IMR-90 (cell line): ENCODE data around the gene SEMA6A. TPM values are rescaled to one million over a fixed set of nuclear protein-coding genes. Genes with fewer than 3 reads are reported as not detected.

ENCODE experiments used
- ATAC-seq: fragments of 200-7000 bp; cut with Tn5 transposase; 2 replicates; pipeline ENCODE4 v1.9.1; 2020; ENCODE audit warnings: low read depth, mild to moderate bottlenecking, moderate library complexity
- BruUV-seq: library from RNA; stranded (reverse); fragments of 400-500 nt; replicated peaks from 2 replicates; lab custom pipeline; 2021; lab: Mats Ljungman, UMichigan
- CTCF ChIA-PET: fragments of 300-600 bp; formaldehyde crosslinking; extraction: SDS; loops from one replicate; lab custom pipeline; 2021; ENCODE audit warnings: antibody characterized with exemption; lab: Yijun Ruan, JAX
- POLR2A ChIA-PET: fragments of 300-600 bp; sonication (Branson Sonifier 250); formaldehyde crosslinking; loops from one replicate; lab custom pipeline; 2022; ENCODE audit warnings: antibody characterized with exemption; ENCODE audit not compliant: unreplicated experiment; lab: Charles Lee
- DNase-seq: peaks from one replicate; pipeline ENCODE4 v3.0.0; 2013
- H2AFZ ChIP-seq: replicated peaks from 2 replicates; pipeline ENCODE3; 2013; ENCODE audit warnings: low read length, mild to moderate bottlenecking; ENCODE audit not compliant: poor library complexity
- H2AK5ac ChIP-seq: 2 replicates; pipeline ENCODE4 v1.6.1; 2013; ENCODE audit warnings: low read depth, low read length, inconsistent platforms
- H2AK9ac ChIP-seq: replicated peaks from 2 replicates; pipeline ENCODE3; 2013; ENCODE audit warnings: mild to moderate bottlenecking, low read depth, low read length, moderate library complexity; ENCODE audit not compliant: poor library complexity
- H2BK120ac ChIP-seq: 2 replicates; pipeline ENCODE4 v1.6.1; 2013; ENCODE audit warnings: low read depth, low read length, inconsistent platforms
- H2BK15ac ChIP-seq: 3 replicates; pipeline ENCODE4 v1.6.1; 2013; ENCODE audit warnings: low read depth, low read length, inconsistent platforms
- H2BK20ac ChIP-seq: 2 replicates; pipeline ENCODE4 v1.6.1; 2013; ENCODE audit warnings: low read depth, mild to moderate bottlenecking, inconsistent platforms, low read length, moderate library complexity
- H2BK5ac ChIP-seq: 2 replicates; pipeline ENCODE4 v1.6.1; 2013; ENCODE audit warnings: mild to moderate bottlenecking, low read depth, low read length, inconsistent platforms; ENCODE audit not compliant: poor library complexity, severe bottlenecking
- H3K14ac ChIP-seq: replicated peaks from 2 replicates; pipeline ENCODE4 v1.6.1; 2013; ENCODE audit warnings: low read depth, low read length, inconsistent platforms
- H3K18ac ChIP-seq: 2 replicates; pipeline ENCODE4 v1.6.1; 2013; ENCODE audit warnings: low read depth, low read length, control low read depth
- H3K23ac ChIP-seq: 2 replicates; pipeline ENCODE4 v1.6.1; 2013; ENCODE audit warnings: low read depth, low read length, inconsistent platforms
- H3K27ac ChIP-seq: 2 replicates; pipeline ENCODE4 v1.5.1; 2013; ENCODE audit warnings: mild to moderate bottlenecking, control low read depth, low read length; ENCODE audit not compliant: insufficient read depth
- H3K27me3 ChIP-seq: 2 replicates; pipeline ENCODE4 v1.6.1; 2013; ENCODE audit warnings: low read length; ENCODE audit not compliant: control insufficient read depth, insufficient read depth
- H3K36me3 ChIP-seq: 2 replicates; pipeline ENCODE4 v1.6.1; 2013; ENCODE audit warnings: low read length, mixed read lengths; ENCODE audit not compliant: control insufficient read depth, insufficient read depth
- H3K4ac ChIP-seq: 2 replicates; pipeline ENCODE4 v1.6.1; 2013; ENCODE audit warnings: low read depth, low read length, inconsistent platforms
- H3K4me1 ChIP-seq: 2 replicates; pipeline ENCODE4 v1.6.1; 2013; ENCODE audit warnings: low read length, mixed read lengths; ENCODE audit not compliant: control insufficient read depth, insufficient read depth
- H3K4me2 ChIP-seq: 2 replicates; pipeline ENCODE4 v1.6.1; 2013; ENCODE audit warnings: low read depth, mild to moderate bottlenecking, control low read depth, low read length, moderate library complexity
- H3K4me3 ChIP-seq: 2 replicates; pipeline ENCODE4 v1.5.1; 2013; ENCODE audit warnings: low read depth, mild to moderate bottlenecking, control low read depth, low read length, moderate library complexity; ENCODE audit not compliant: insufficient read depth
- H3K56ac ChIP-seq: 2 replicates; pipeline ENCODE4 v1.6.1; 2013; ENCODE audit warnings: low read length, inconsistent platforms; ENCODE audit not compliant: insufficient read depth; ENCODE audit errors: extremely low read depth
- H3K79me1 ChIP-seq, 2 experiments: 2 replicates each; pipeline ENCODE4 v1.6.1; 2013; ENCODE audit warnings: low read length in 2 of 2, inconsistent platforms in 1 of 2, low read depth in 1 of 2
- H3K9ac ChIP-seq: 2 replicates; pipeline ENCODE4 v1.6.1; 2013; ENCODE audit warnings: low read depth, low read length, control low read depth
- H3K9me1 ChIP-seq: 2 replicates; pipeline ENCODE4 v1.6.1; 2013; ENCODE audit warnings: low read length, inconsistent platforms; ENCODE audit not compliant: insufficient read depth
- H3K9me3 ChIP-seq: 2 replicates; pipeline ENCODE4 v1.6.1; 2013; ENCODE audit warnings: low read length; ENCODE audit not compliant: control insufficient read depth, insufficient read depth
- H4K20me1 ChIP-seq: 2 replicates; pipeline ENCODE4 v1.6.1; 2013; ENCODE audit warnings: low read length, inconsistent platforms; ENCODE audit not compliant: insufficient read depth
- H4K5ac ChIP-seq: 2 replicates; pipeline ENCODE4 v1.6.1; 2013; ENCODE audit warnings: mild to moderate bottlenecking, low read depth, low read length, control low read depth
- H4K8ac ChIP-seq, 2 experiments: 2 replicates each; pipeline ENCODE4 v1.6.1; 2013; ENCODE audit warnings: low read depth in 2 of 2, low read length in 2 of 2, control low read depth in 1 of 2, inconsistent platforms in 1 of 2
- H4K91ac ChIP-seq: 2 replicates; pipeline ENCODE4 v1.6.1; 2013; ENCODE audit warnings: low read depth, low read length, inconsistent platforms; ENCODE audit not compliant: insufficient read depth
- ELK1 ChIP-seq: fragments of 150-350 bp; IDR thresholded peaks from 2 replicates; pipeline ENCODE4 v1.6.1; 2016; ENCODE audit warnings: low read depth, mild to moderate bottlenecking, low read length, moderate library complexity, borderline replicate concordance
- MXI1 ChIP-seq: IDR thresholded peaks from 2 replicates; pipeline ENCODE4 v1.6.1; 2012; ENCODE audit warnings: low read depth, mild to moderate bottlenecking, low read length, moderate library complexity, borderline replicate concordance
- RCOR1 ChIP-seq: IDR thresholded peaks from 2 replicates; pipeline ENCODE4 v1.6.1; 2012; ENCODE audit warnings: mild to moderate bottlenecking, low read length, improper control_type of control experiment; ENCODE audit not compliant: insufficient replicate concordance
- SMC3 ChIP-seq: fragments of 150-350 bp; IDR thresholded peaks from 2 replicates; pipeline ENCODE4 v1.6.1; 2016; ENCODE audit warnings: low read depth, mild to moderate bottlenecking, antibody characterized with exemption, low read length, moderate library complexity
- WGBS, 2 experiments: methylation state at CpG; one replicate each; pipeline versions ENCODE4 v1.1.5 to v1.1.7; 2013; ENCODE audit warnings: missing lambda C conversion rate in 2 of 2; ENCODE audit not compliant: insufficient read length in 1 of 2; ENCODE audit errors: extremely low coverage in 2 of 2; 5-methylcytosine and 5-hydroxymethylcytosine counted together
- dilution Hi-C: fragments of 300-500 bp; cut with HindIII; formaldehyde crosslinking; loops from one replicate; pipeline ENCODE4 v1.14.3; 2018; ENCODE audit warnings: low sequenced_read_pairs; ENCODE audit not compliant: unreplicated experiment
- in situ Hi-C: fragments of 300-500 bp; cut with MboI; formaldehyde crosslinking; loops from 3 replicates; pipeline ENCODE4 v1.14.3; 2019; ENCODE audit warnings: low sequenced_read_pairs, inconsistent platforms, mixed read lengths
- intact Hi-C: fragments of 100-400 bp; cut with micrococcal nuclease; formaldehyde crosslinking; loops from 2 replicates; pipeline ENCODE4 v1.10.0; 2022
- polyA plus RNA-seq, 3 experiments: library from polyadenylated mRNA; depleted of rRNA; stranded (reverse); fragments of >200 nt; gene quantifications; 2 replicates each; pipeline ENCODE4 v1.2.3, GENCODE V29; 2012; ENCODE audit warnings: low replicate concordance in 1 of 3
- total RNA-seq: library from RNA; depleted of rRNA; stranded (reverse); fragments of >200 nt; gene quantifications from 2 replicates; pipeline ENCODE4 v1.2.3, GENCODE V29; 2012

The SEMA6A gene
- total and polyA plus RNA-seq, 2 of the 4 experiments (the other 2 are of a cell fraction), result 0.27 to 0.36 TPM

- no peak overlapping the region for H4K5ac ChIP-seq
- in situ Hi-C loops (no loop called here), intact Hi-C loops (no loop called here), dilution Hi-C loops (no loop called here)
- no peak for ATAC-seq
- no peak overlapping the region for H2BK15ac ChIP-seq
- no peaks in the 10 kb centered on the region for H3K9me3 ChIP-seq
- H3K4me1 ChIP-seq, result no peaks in the 10 kb centered on the region
- H3K4ac ChIP-seq, result no peak overlapping the region
- H4K20me1 ChIP-seq, result no peaks in the 10 kb centered on the region
- H2AK5ac ChIP-seq, result no peak overlapping the region
- no peaks in the 10 kb centered on the region for H3K79me1 ChIP-seq
- no peak overlapping the region for H4K8ac ChIP-seq
- no peaks in the 10 kb centered on the region for H3K36me3 ChIP-seq
- no peak overlapping the region for H2AFZ ChIP-seq
- TF ChIP-seq ELK1, result no peak
- TF ChIP-seq MXI1, result no peak
- no peak for TF ChIP-seq RCOR1
- no peak for TF ChIP-seq SMC3
- H2BK20ac ChIP-seq, result no peak overlapping the region
- H3K27ac ChIP-seq, result no peak overlapping the region
- BruUV-seq, result no TSS peak
- H2AK9ac ChIP-seq, result no peak overlapping the region
- H4K91ac ChIP-seq, result no peak overlapping the region
- no CpG with 5 or more reads among the region's 5 CpGs for WGBS, 2 experiments
- H2BK120ac ChIP-seq, result no peak overlapping the region
- no peak overlapping the region for H3K14ac ChIP-seq
- H3K4me2 ChIP-seq, result no peak overlapping the region
- H3K9me1 ChIP-seq, result no peaks in the 10 kb centered on the region
- H3K18ac ChIP-seq, result no peak overlapping the region
- ChIA-PET CTCF (no interaction called here), POLR2A (no interaction called here)
- H3K9ac ChIP-seq, result no peak overlapping the region
- no peak overlapping the region for H3K23ac ChIP-seq
- H3K27me3 ChIP-seq, result no peaks in the 10 kb centered on the region; the same call in none of the 2 replicates
- H3K56ac ChIP-seq, result no peak overlapping the region
- H2BK5ac ChIP-seq, result no peak overlapping the region
- DNase-seq, result no peak
- no peak overlapping the region for H3K4me3 ChIP-seq
Observed at GRCh38 chr5:116439905-116440304, 134.7 kb downstream of the SEMA6A start.
